Measurements from ENCODE around the gene CPPED1. TPM values are rescaled to one million over a fixed set of nuclear protein-coding genes. Genes with fewer than 3 reads are reported as not detected.

CPPED1 gene
- total and polyA plus RNA-seq, 10 donors: 10.0 to 66.3 (median 45.4) TPM

DNA sequence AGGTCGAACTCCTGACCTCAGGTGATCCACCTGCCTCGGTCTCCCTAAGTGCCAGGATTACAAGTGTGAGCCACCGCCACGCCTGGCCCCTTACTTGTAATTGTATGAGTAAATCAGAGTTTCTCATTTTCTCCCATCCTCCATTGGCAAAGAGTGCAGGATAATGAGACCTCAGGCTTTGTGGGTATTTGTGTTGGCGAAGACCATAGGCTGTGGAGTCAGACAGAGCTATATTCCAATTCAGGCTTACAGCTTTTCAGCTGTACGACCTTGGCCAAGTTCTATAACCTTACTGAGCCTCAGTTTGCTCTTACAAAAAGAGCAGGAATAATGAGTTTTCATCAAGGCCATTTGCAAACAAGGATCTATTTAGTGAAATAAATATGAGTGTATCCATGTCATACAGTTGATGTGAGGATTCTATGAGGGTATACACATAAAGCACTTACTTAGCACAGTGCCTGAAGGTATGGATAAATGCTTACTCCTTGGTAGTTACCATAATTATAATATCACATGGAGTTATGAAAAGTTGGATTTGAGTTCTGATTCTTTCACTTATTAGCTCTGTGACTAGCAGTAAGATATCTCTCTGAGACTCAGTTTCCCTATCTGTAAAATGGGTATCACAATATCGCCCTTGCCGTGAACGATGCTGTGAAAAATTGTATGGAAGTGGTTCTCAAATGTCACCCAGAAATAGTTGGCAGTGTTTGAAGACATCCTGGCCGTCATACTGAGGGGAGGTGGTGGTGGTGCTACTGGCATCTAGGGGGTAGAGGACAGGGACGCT, 25.6 kb upstream of the CPPED1 start:
- Histone ChIP-seq H3K27me3 (replicated peaks in 1 of 7) (peaks cover 0 to 37% (median 0%) of the 10 kb centered on the region in 7 donors), H3K9me3 (no peaks in the 10 kb centered on the region), H3K27ac (no peak overlapping the region), H3K4me1 (no peaks in the 10 kb centered on the region), H3K4me3 (no peak overlapping the region), H3K36me3 (no peaks in the 10 kb centered on the region)
- intact Hi-C loops (cut with DNase I; ENCODE audit: low total_unique reads): no loop called here
- 80 to 92% (median 89%) methylated on average over 11 of the region's 11 CpGs for WGBS, 5 donors
- no peak for DNase-seq
- TF ChIP-seq POLR2AphosphoS5 (IDR thresholded peaks at IDR 0.05) (no peak), POLR2A (IDR thresholded peaks at IDR 0.05) (no peak)
- TF ChIP-seq, protein P1, sequence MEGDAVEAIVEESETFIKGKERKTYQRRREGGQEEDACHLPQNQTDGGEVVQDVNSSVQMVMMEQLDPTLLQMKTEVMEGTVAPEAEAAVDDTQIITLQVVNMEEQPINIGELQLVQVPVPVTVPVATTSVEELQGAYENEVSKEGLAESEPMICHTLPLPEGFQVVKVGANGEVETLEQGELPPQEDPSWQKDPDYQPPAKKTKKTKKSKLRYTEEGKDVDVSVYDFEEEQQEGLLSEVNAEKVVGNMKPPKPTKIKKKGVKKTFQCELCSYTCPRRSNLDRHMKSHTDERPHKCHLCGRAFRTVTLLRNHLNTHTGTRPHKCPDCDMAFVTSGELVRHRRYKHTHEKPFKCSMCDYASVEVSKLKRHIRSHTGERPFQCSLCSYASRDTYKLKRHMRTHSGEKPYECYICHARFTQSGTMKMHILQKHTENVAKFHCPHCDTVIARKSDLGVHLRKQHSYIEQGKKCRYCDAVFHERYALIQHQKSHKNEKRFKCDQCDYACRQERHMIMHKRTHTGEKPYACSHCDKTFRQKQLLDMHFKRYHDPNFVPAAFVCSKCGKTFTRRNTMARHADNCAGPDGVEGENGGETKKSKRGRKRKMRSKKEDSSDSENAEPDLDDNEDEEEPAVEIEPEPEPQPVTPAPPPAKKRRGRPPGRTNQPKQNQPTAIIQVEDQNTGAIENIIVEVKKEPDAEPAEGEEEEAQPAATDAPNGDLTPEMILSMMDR (IDR thresholded peaks at IDR 0.05 in 8 of 11, conservative IDR thresholded peaks at IDR 0.05 in 3 of 11): no peak

DNA sequence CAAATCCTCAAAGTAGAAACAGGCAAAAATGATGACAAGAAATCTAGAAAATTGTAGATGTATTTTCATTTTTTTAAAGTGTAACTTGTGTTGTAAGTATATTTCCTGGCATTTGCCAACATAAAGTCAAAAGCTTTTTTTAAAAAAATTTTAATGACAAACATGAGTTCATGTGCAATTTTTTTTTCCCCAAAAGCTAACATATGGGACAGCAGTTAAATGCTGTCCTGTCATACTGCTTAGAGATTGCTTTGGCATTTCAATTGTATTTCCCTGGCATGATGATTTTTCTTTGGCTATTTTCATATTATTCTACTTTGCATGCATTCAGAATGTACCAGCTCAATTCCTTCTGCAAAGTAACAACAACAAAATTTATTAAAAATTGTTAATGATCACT, 24.5 kb upstream of the CPPED1 start:
- no peaks in the 10 kb centered on the region for H3K36me3 ChIP-seq
- no peaks in the 10 kb centered on the region for H3K9me3 ChIP-seq
- TF ChIP-seq POLR2AphosphoS5 (IDR thresholded peaks at IDR 0.05): no peak
- TF ChIP-seq POLR2A (IDR thresholded peaks at IDR 0.05): no peak
- TF ChIP-seq, protein P1 (IDR thresholded peaks at IDR 0.05 in 8 of 11, conservative IDR thresholded peaks at IDR 0.05 in 3 of 11): no peak
- DNase-seq: no peak
- intact Hi-C loops (cut with DNase I; ENCODE audit: low total_unique reads): no loop called here
- no peaks in the 10 kb centered on the region for H3K4me1 ChIP-seq
- H3K27ac ChIP-seq: no peak overlapping the region
- H3K27me3 ChIP-seq (replicated peaks in 1 of 7): peaks cover 0 to 30% (median 0%) of the 10 kb centered on the region in 7 donors
- no peak overlapping the region for H3K4me3 ChIP-seq

GRCh38 chr16:12826559-12826958, 22.9 kb upstream of the CPPED1 start:
- no peaks in the 10 kb centered on the region for H3K9me3 ChIP-seq
- WGBS, 5 donors: 48 to 68% (median 54%) methylated on average over 3 of the region's 3 CpGs
- intact Hi-C loops (cut with DNase I; ENCODE audit: low total_unique reads): no loop called here
- TF ChIP-seq, protein P1 (IDR thresholded peaks at IDR 0.05 in 8 of 11, conservative IDR thresholded peaks at IDR 0.05 in 3 of 11): no peak
- TF ChIP-seq POLR2A (IDR thresholded peaks at IDR 0.05) (no peak), POLR2AphosphoS5 (IDR thresholded peaks at IDR 0.05) (no peak)
- no peaks in the 10 kb centered on the region for H3K4me1 ChIP-seq
- no peak overlapping the region for H3K27ac ChIP-seq
- H3K27me3 ChIP-seq (replicated peaks in 1 of 7): peaks cover 0 to 23% (median 0%) of the 10 kb centered on the region in 7 donors
- DNase-seq: no peak
- no peaks in the 10 kb centered on the region for H3K36me3 ChIP-seq
- no peak overlapping the region for H3K4me3 ChIP-seq

Data from spleen (tissue), 11 donors.